GM04504 (cell line): Measurements from ENCODE around the gene CLP1.
A peak's percentile ranks its signal among the peaks of the same experiment; 100 is the strongest.
"Not testable (repeated sequence)": the region's sequence is repeated elsewhere in the genome, so short reads cannot be mapped to it uniquely, and the experiment has no call there.

ENCODE experiments used
- DNase-seq: peaks from one replicate; pipeline ENCODE4 v3.0.0-alpha.2; 2012; ENCODE audit warnings: low read depth

The CLP1 gene

GRCh38 chr11:57667117-57667735, 9.7 kb downstream of the CLP1 start:
- DNase-seq = peak; percentile 97

DNA sequence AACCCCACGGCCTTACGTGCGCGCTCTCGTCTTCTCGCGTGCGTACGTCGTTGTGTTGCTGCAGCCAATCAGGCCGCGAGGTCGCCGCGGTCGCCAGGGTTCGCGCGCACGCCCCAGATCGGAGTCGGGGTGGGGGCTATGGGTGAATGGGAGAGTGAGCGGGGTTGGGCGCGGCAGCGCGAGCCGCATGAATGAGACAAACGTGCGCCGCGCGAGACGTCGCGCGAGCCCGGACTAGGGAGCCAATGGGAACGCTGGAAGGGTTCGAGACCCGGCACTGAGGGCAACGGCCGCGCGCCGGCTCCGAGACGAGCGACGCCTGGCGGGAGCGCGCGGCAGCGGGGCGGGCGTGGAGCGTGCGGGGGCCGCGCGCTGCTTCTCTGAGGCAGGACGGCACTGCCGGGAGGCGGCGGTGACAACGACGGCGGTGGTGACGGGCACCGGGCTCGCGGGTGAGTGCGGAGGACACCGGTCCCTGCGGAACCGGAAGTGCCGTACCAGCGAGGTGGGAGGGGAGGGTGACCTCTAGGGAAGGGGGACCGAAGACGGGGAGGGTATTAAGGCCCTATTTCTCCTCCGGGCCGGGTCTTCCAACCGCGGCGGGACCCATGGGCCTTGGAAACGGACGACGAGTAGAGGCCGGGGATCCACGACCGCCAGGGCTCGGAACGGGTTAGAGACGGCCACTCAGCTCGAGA, 10.3 kb downstream of the CLP1 start, which contains the start of gene ZDHHC5:
ZDHHC5 (plus strand) TSS at position 379 of the 698 bp plus-strand sequence. CDS start 4,977 bp downstream, outside the sequence.
- peak; percentile 99 for DNase-seq

DNA sequence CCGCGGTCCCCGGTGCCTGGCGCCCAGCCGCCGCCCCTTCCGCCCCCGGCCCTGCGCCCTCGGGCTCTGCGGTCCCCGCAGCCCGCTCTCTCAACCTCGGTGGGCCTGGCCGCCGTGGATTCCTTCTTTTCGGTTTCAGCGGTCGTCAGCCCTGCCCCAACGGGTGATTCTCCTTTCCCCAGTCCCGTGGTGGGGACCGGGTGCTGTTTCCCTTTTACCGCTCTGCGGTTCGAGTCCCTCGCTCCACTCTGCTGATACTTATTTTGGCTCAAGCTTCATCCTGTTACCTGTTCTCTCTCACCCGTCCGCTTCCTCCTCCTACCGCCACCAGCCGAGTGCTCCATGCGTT, 10.8 kb downstream of the CLP1 start:
- DNase-seq = no peak

DNA sequence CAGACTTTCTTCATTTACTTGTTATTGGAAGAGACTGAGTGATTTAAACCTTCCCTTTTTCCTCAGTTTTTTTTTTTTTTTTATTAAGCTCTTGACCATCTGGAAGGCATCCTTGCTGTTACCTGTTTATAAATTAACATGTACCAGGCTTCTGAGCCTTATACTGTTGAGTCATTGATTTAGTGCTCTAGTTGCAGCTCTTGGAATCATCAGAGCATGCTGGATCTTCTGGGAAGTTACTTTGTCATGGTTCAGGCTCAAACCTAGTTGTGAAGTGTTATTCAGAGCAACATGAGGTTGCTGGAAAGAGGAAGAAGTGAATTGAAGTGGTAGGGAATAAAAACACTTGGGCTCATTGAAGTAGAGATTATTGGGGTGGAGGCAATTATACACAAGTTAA, 16.7 kb downstream of the CLP1 start:
- no peak for DNase-seq

DNA sequence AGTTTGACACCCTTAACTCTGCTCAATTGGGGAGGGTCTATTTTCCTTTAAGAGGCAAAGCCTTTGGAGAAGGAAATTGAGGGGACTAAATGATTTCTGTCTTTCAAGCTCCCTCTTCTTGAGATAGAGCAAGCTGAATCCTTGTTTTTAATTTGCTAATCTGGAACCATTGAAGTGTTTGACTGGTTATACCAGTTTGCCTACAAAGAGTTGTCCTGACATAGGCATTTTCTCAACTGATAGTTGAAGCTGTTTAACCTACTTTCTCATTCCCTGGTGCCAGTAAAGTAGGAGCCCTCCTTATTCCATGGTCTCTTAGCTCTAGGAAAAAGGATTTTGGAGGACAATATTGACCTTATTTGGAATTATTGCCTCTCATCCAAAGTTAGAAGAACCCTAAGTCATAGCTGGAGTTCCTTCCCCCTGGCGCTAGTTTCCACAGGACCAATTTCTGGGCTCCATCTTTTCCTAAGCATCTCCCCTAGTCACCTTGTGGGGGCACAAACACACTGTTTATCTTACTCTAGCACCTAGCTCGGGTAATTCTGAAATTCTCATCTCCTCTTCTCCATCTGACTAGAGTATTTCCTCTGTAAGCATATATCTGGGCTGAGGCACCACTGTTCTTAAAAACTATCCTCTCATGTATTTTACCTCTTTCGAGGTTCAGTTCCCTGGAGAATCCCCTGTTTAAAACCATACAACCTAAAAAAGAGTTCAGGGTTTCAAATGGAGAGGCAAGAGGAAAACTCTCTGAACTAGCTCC, 17.8 kb downstream of the CLP1 start:
- DNase-seq = no peak

DNA sequence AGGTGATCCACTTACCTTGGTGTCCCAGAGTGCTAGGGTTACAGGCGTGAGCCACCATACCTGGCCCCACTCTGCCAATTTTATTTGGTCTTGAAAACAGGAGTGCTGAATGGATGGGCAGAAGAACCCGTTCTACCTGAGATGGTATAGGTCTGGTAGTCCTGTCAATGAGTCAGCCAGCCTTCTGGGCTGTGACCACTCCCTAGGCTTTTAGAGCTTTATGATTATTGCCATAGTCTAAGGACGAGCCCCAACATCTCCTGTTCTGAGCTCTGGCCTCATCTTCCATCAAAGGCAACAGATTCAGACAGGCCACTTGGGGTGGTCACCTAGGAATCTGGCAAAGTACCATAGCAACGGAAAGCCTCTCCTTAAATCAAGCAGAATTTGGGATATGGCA, 21.8 kb downstream of the CLP1 start:
- DNase-seq = no peak

- peak; percentile 9 for DNase-seq
Measured at GRCh38 chr11:57680552-57680874, 23.0 kb downstream of the CLP1 start.

GRCh38 chr11:57681168-57681567, 23.6 kb downstream of the CLP1 start:
- DNase-seq = no peak

DNA sequence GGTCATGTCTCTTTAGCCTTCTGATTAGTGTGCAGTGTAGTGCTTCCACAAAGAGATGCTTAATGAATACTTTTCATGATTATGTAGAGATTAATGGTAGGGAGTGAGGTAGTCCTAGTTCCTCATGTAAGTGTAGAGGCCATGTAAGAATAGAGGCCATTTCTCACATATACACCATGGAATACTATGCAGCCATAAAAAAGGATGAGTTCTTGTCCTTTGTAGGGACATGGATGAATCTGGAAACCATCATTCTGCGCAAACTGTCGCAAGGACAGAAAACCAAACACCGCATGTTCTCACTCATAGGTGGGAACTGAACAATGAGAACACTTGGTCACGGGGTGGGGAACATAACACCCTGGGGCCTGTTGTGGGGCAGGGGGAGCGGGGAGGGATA, 32.9 kb downstream of the CLP1 start:
- DNase-seq = not testable (repeated sequence)

GRCh38 chr11:57698843-57699365, 41.3 kb downstream of the CLP1 start:
- DNase-seq = no peak

GRCh38 chr11:57699813-57700212, 42.3 kb downstream of the CLP1 start:
- DNase-seq = no peak

DNA sequence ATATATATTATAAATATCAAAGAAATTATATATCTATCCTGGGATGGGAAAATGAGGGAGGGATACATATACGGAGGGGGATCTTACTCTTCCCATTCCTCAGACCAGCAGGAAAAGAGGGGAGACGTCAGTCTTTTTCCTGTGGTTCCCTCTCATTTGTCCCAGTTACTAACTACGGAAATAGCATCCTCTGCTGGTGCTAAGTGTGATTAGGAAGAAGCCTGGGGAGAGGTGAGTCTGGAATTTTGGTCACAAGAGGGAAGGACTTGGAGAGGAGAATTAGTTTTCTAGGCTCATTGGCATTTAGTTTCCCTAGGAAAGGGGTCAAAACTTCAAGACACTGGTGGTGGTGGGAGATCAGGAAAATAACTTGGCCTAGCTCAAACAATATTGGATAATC, 42.9 kb downstream of the CLP1 start:
- DNase-seq = no peak

DNA sequence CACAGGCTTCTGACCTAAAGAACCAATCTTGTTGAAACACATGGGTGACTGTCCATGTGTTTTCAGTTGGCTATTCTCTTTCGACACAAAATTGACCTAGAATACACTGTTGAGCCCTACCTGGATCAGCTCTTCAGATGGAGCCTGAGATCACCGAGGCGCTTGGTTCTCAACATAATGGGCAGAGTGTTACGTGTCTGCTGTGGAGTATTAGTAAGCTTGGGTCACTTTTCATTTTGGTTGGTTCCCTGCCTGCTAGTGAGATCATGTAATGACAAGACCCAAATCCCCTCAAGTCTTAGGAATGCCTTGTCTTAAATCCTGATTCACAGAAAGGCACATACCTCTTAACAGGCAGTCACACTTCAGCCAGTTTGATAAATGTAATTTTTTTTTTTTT, 45.8 kb downstream of the CLP1 start:
- no peak for DNase-seq

GRCh38 chr11:57704932-57705331, 47.4 kb downstream of the CLP1 start:
- DNase-seq = no peak

GRCh38 chr11:57705432-57705831, 47.9 kb downstream of the CLP1 start:
- not testable (repeated sequence) for DNase-seq

DNA sequence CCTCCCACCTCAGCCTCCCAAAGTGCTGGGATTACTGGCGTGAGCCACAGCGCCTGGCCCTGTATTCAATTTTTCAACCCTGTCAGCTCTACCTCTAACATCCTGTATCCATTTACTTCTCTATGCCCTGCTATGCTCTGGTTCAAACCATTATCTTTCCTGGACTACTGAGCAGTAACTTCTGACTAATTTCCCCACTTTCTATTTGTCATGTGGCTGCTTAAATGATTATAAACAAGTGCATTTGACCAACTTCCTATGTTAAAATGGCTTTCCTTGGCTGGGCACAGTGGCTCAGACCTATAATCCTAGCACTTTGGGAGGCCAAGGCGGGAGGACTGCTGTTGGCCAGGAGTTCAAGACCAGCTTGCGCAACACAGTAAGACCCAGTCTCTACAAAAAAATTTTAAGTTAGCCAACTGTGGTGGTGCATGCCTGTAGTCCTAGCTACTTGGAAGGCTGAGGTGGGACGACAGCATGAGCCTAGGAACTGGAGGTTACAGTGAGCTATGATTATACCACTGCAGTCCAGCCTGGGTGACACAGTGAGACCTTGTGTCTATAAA, 52.3 kb downstream of the CLP1 start:
- no peak for DNase-seq
